Measurements from ENCODE around the gene UAP1L1.

The UAP1L1 gene

GRCh38 chr9:137109250-137110146 is 32.2 kb downstream of the UAP1L1 start:
- Histone ChIP-seq H3K36me3 (ENCODE audit: insufficient read depth) (no peaks in the 10 kb centered on the region), H3K27me3 (ENCODE audit: insufficient read depth, low read depth) (no peaks in the 10 kb centered on the region), H4K20me1 (ENCODE audit: insufficient read depth) (no peaks in the 10 kb centered on the region), H3K9ac (no peak overlapping the region), H3K79me2 (ENCODE audit: insufficient read depth, low read depth) (no peaks in the 10 kb centered on the region), H3K4me3 (IDR thresholded peaks at IDR 0.05; ENCODE audit: insufficient read depth, low read depth, low read length) (no peak overlapping the region), H3K4me2 (no peak overlapping the region), H3K4me1 (ENCODE audit: low read depth, poor library complexity, severe bottlenecking) (no peaks in the 10 kb centered on the region), H2AFZ (ENCODE audit: low read depth) (no peak overlapping the region), H3K27ac (no peak overlapping the region)
- no peak for TF ChIP-seq CTCF (conservative IDR thresholded peaks at IDR 0.05; ENCODE audit: low read depth, low read length)

GRCh38 chr9:137110147-137110910 is 33.0 kb downstream of the UAP1L1 start:
- Histone ChIP-seq H3K27ac (no peak overlapping the region), H3K27me3 (ENCODE audit: insufficient read depth, low read depth) (0 out of 2 replicates have a peak, but pooled peaks cover 5% of the 10 kb centered on the region), H3K9ac (no peak overlapping the region), H3K4me1 (ENCODE audit: low read depth, poor library complexity, severe bottlenecking) (no peaks in the 10 kb centered on the region), H3K4me3 (IDR thresholded peaks at IDR 0.05; ENCODE audit: insufficient read depth, low read depth, low read length) (no peak overlapping the region), H4K20me1 (ENCODE audit: insufficient read depth) (no peaks in the 10 kb centered on the region), H2AFZ (ENCODE audit: low read depth) (no peak overlapping the region), H3K36me3 (ENCODE audit: insufficient read depth) (no peaks in the 10 kb centered on the region), H3K4me2 (no peak overlapping the region), H3K79me2 (ENCODE audit: insufficient read depth, low read depth) (no peaks in the 10 kb centered on the region)
- TF ChIP-seq CTCF (conservative IDR thresholded peaks at IDR 0.05; ENCODE audit: low read depth, low read length): no peak

GRCh38 chr9:137110911-137111787 is 33.8 kb downstream of the UAP1L1 start:
- Histone ChIP-seq H3K4me3 (IDR thresholded peaks at IDR 0.05; ENCODE audit: insufficient read depth, low read depth, low read length) (no peak overlapping the region), H2AFZ (ENCODE audit: low read depth) (no peak overlapping the region), H3K79me2 (ENCODE audit: insufficient read depth, low read depth) (no peaks in the 10 kb centered on the region), H3K9ac (no peak overlapping the region), H3K27ac (no peak overlapping the region), H4K20me1 (ENCODE audit: insufficient read depth) (no peaks in the 10 kb centered on the region), H3K4me2 (no peak overlapping the region), H3K4me1 (ENCODE audit: low read depth, poor library complexity, severe bottlenecking) (no peaks in the 10 kb centered on the region), H3K36me3 (ENCODE audit: insufficient read depth) (no peaks in the 10 kb centered on the region), H3K27me3 (ENCODE audit: insufficient read depth, low read depth) (peaks cover 11% of the 10 kb centered on the region; the same call in 1 of the 2 replicates)
- no peak for TF ChIP-seq CTCF (conservative IDR thresholded peaks at IDR 0.05; ENCODE audit: low read depth, low read length)

All from KMS-11 (cell line).